GM19395 (cell line): ENCODE data around the gene CDC40.
"Not testable (repeated sequence)": the region's sequence is repeated elsewhere in the genome, so short reads cannot be mapped to it uniquely, and the experiment has no call there.

Experiments used
- ATAC-seq: cut with Tn5 transposase; IDR thresholded peaks from one replicate; pipeline ENCODE4 v1.9.1; 2021; ENCODE audit warnings: mild to moderate bottlenecking, moderate library complexity; ENCODE audit not compliant: unreplicated experiment

CDC40 gene

DNA sequence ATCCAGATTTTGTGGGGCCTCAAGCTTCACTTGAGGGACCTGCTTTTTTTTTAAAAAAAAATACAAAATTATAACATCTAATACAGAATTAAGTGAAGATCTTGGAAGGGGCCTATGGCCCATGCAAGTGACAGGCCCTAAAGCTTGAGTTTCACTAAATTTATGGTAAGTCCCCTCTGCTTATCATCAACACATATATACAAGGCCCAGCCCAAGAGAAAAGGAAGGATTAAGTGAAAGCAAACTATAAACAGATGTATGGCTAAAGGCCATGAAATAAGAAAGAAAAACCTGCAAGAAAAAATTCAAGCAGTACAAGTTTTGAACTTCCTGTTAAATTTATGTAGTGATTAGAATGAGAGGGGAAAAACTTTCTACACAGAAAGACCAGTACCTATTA lies 86.8 kb downstream of the CDC40 start:
- no peak for ATAC-seq

- no peak for ATAC-seq
These were observed 89.4 kb downstream of the CDC40 start for GRCh38 chr6:110269623-110270022.

DNA sequence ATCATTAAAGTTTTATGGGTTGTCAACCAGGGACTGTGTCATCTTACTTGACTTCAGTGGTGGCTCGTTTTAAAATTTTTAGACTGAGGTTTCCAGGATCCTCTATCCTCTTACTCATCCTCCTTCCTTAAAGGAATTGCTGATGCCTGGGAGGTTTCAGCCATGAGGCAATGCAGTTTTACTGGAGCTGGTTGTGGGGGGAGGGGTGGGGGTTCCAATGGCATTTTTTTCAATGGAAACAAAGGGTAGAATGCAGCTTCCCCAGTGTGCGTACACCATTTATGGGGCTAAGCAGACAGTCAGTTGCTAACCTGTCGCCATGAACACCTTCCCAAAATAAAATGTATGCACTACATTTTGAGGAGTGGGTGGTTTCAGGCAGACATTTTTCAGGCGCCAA lies 89.9 kb downstream of the CDC40 start:
- ATAC-seq, result no peak

DNA sequence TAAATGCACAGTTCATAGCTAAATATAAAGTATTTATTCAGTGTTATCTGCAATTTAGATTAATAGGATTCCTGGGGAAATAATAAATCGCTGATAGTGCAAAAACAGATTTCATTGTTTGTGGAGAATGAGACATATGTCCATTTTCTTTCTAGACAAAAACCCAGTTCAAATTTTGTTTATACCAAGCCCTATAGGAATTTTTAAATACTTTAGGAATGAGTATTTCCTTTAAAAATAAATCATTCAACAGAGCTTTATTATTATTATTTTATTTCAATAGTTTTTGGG lies 91.5 kb downstream of the CDC40 start:
- ATAC-seq, result no peak

DNA sequence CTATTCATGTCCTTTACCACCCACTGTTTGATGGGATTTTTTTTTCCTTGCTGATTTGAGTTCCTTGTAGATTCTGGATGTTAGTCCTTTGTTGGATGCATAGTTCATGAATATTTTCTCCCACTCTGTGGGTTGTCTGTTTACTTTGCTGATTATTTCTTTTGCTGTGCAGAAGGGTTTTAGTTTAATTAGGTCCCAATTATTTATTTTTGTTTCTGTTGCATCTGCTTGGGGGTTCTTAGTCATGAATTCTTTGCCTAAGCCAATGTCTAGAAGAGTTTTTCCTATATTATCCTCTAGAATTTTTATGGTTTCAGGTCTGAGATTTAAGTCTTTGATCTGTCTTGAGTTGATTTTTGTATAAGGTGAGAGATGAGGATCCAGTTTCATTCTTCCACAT lies 92.6 kb downstream of the CDC40 start:
- not testable (repeated sequence) for ATAC-seq

- no peak for ATAC-seq
These were observed 97.0 kb downstream of the CDC40 start for GRCh38 chr6:110277100-110277665.
